GM08714 (cell line): ENCODE results near the gene OTX2.

Source experiments
- H3K4me3 ChIP-seq: fragments of 200-500 bp; sonication (Bioruptor generic); 2 replicates; pipeline ENCODE4 v1.5.1; 2014; ENCODE audit warnings: mild to moderate bottlenecking, low read length, inconsistent platforms
- ZNF274 ChIP-seq: IDR thresholded peaks from 2 replicates; pipeline ENCODE4 v1.6.1; 2012; ENCODE audit warnings: mild to moderate bottlenecking, low read depth, low read length

OTX2 gene

GRCh38 chr14:56794557-56795283, 15.6 kb downstream of the OTX2 start:
- no peak for TF ChIP-seq ZNF274
- H3K4me3 ChIP-seq = no peak overlapping the region

- H3K4me3 ChIP-seq = no peak overlapping the region
- no peak for TF ChIP-seq ZNF274
These were observed 16.2 kb downstream of the OTX2 start for GRCh38 chr14:56794088-56794556.

- TF ChIP-seq ZNF274 = no peak
- H3K4me3 ChIP-seq = no peak overlapping the region
These were observed 20.3 kb downstream of the OTX2 start for GRCh38 chr14:56789955-56790354.

- no peak for TF ChIP-seq ZNF274
These were observed 22.7 kb downstream of the OTX2 start for GRCh38 chr14:56787530-56787929.

GRCh38 chr14:56782711-56783110, 27.6 kb downstream of the OTX2 start:
- TF ChIP-seq ZNF274 = no peak
- no peak overlapping the region for H3K4me3 ChIP-seq

More at GRCh38 chr14:56787530-56787929, 22.7 kb downstream of the OTX2 start:
- no peak overlapping the region for H3K4me3 ChIP-seq

GRCh38 chr14:56774503-56774902, 35.8 kb downstream of the OTX2 start:
- H3K4me3 ChIP-seq = no peak overlapping the region
- no peak for TF ChIP-seq ZNF274

GRCh38 chr14:56770512-56770911, 39.8 kb downstream of the OTX2 start:
- no peak overlapping the region for H3K4me3 ChIP-seq
- no peak for TF ChIP-seq ZNF274

- TF ChIP-seq ZNF274 = no peak
These were observed 49.9 kb downstream of the OTX2 start for GRCh38 chr14:56760164-56760914.

GRCh38 chr14:56759633-56760032, 50.6 kb downstream of the OTX2 start:
- no peak overlapping the region for H3K4me3 ChIP-seq
- no peak for TF ChIP-seq ZNF274

More at GRCh38 chr14:56760164-56760914, 49.9 kb downstream of the OTX2 start:
- H3K4me3 ChIP-seq = no peak overlapping the region

- TF ChIP-seq ZNF274 = no peak
- H3K4me3 ChIP-seq = no peak overlapping the region
These were observed 51.2 kb downstream of the OTX2 start for GRCh38 chr14:56759094-56759493.

- TF ChIP-seq ZNF274 = no peak
- no peak overlapping the region for H3K4me3 ChIP-seq
These were observed 55.4 kb downstream of the OTX2 start for GRCh38 chr14:56754921-56755320.

- no peak overlapping the region for H3K4me3 ChIP-seq
- TF ChIP-seq ZNF274 = no peak
These were observed 56.9 kb downstream of the OTX2 start for GRCh38 chr14:56753396-56753795.

- no peak for TF ChIP-seq ZNF274
- no peak overlapping the region for H3K4me3 ChIP-seq
These were observed 57.9 kb downstream of the OTX2 start for GRCh38 chr14:56752428-56752827.

GRCh38 chr14:56751471-56751870, 58.8 kb downstream of the OTX2 start:
- TF ChIP-seq ZNF274 = no peak
- H3K4me3 ChIP-seq = no peak overlapping the region
